Coronary artery (tissue), 2 donors: Measurements from ENCODE around the gene AMTN.
"Not testable (repeated sequence)": the region's sequence is repeated elsewhere in the genome, so short reads cannot be mapped to it uniquely, and the experiment has no call there.

Experiments used
- DNase-seq: peaks from one replicate; pipeline ENCODE4 v3.0.0-alpha.2; 2017; ENCODE audit warnings: low spot score
- H3K27ac ChIP-seq, 2 donors: fragments of 200-600 bp; sonication (generic); one replicate each; pipeline ENCODE4 v1.5.1; 2016 to 2019
- H3K4me3 ChIP-seq: fragments of 200-600 bp; sonication (generic); 2 replicates; pipeline ENCODE4 v1.5.1; 2016; ENCODE audit warnings: mild to moderate bottlenecking, moderate library complexity
- TF ChIP-seq, protein P1 (sequence below): fragments of 200-600 bp; sonication (generic); IDR thresholded peaks from one replicate; pipeline ENCODE4 v1.5.1; 2019; ENCODE audit warnings: antibody characterized with exemption

AMTN gene, protein sequence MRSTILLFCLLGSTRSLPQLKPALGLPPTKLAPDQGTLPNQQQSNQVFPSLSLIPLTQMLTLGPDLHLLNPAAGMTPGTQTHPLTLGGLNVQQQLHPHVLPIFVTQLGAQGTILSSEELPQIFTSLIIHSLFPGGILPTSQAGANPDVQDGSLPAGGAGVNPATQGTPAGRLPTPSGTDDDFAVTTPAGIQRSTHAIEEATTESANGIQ

DNA sequence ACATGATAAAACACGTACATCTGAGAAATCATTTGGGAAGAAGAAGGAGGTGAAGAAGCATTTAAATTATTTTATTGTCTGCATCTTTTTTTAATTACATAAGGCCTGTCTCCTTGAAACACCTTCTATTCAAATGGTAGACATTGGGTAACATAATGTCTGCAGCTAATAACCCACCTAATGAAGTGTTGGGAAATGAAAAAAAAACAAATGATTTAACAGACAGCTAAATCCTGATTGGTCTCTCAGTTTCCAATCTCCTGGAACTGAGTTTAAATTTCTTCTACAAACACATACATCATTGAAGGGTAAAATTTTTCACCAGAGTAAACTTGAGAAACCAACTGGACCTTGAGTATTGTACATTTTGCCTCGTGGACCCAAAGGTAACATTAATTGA, at the start of gene AMTN:
TSS of gene AMTN (plus strand) at position 301 of the 400 bp plus-strand sequence. CDS start 209 bp downstream, outside the sequence.
- DNase-seq: no peak
- TF ChIP-seq, protein P1, sequence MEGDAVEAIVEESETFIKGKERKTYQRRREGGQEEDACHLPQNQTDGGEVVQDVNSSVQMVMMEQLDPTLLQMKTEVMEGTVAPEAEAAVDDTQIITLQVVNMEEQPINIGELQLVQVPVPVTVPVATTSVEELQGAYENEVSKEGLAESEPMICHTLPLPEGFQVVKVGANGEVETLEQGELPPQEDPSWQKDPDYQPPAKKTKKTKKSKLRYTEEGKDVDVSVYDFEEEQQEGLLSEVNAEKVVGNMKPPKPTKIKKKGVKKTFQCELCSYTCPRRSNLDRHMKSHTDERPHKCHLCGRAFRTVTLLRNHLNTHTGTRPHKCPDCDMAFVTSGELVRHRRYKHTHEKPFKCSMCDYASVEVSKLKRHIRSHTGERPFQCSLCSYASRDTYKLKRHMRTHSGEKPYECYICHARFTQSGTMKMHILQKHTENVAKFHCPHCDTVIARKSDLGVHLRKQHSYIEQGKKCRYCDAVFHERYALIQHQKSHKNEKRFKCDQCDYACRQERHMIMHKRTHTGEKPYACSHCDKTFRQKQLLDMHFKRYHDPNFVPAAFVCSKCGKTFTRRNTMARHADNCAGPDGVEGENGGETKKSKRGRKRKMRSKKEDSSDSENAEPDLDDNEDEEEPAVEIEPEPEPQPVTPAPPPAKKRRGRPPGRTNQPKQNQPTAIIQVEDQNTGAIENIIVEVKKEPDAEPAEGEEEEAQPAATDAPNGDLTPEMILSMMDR: no peak
- no peak within 1 kb of the TSS for H3K4me3 ChIP-seq
- no peak within 1 kb of the TSS for H3K27ac ChIP-seq

DNA sequence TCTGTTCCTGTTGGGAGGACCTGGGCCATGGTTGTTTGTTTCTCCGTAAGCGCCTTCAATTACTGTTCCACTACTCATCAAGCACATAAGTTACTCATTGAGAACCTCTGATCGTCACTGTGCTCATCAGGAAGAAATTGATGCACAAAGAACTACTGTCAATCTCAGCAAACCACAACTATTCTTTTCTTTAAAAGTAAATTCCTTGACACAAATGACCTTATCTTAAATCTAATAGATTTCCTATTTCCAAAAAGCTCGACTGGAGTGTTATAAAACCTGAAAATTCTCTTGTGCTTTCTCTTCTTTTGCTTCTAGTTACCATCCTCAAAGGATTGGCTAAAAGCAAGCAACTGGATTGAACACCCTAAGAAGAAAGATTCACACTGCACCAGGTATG, 46.5 kb upstream of the AMTN start, which contains the start of gene MUC7:
TSS of gene MUC7 (plus strand) at position 301 of the 400 bp plus-strand sequence. CDS start 1,825 bp downstream, outside the sequence.
- Histone ChIP-seq H3K4me3 (no peak within 1 kb of the TSS), H3K27ac (no peak within 1 kb of the TSS)
- no peak for DNase-seq
- TF ChIP-seq, protein P1: no peak

DNA sequence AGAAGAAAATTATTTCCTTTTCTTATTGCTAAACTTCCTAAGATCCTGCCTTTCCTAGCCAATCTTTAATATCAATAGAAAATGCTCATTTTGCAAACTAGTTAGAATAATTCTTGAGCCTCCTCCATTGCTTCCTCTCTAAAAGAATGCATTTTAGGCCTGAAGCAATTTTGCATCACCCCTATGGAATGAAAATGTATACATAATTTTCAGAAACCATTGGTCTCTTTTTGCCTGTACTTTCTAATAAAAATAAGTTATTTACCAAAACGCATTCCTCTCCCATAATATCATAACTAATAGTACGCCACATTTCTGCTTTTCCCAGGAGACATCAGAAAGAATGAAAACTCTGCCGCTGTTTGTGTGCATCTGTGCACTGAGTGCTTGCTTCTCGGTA, 44.7 kb upstream of the AMTN start:
- Histone ChIP-seq H3K27ac (no peak overlapping the region), H3K4me3 (no peak overlapping the region)
- TF ChIP-seq, protein P1: no peak
- DNase-seq: no peak

DNA sequence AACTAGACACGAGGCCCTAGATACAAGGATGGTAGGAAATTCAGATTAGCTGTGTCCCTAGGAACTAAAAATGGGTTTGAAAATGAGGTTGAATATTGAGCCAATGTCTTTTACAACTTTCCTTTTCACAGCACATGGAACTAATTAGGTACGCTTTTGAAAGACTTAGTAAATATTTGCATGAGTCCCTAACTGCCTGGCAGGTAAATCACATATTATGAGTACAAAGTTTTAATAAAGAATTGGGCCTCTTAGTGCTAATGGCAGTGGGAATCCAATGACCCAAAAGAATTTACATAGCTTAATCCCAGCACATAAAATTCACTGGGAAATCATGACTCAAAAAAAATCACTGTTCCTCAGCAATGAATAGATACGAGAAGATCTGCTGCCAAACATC, 29.6 kb upstream of the AMTN start:
- DNase-seq: no peak
- TF ChIP-seq, protein P1: no peak
- no peak overlapping the region for H3K4me3 ChIP-seq
- no peak overlapping the region for H3K27ac ChIP-seq

DNA sequence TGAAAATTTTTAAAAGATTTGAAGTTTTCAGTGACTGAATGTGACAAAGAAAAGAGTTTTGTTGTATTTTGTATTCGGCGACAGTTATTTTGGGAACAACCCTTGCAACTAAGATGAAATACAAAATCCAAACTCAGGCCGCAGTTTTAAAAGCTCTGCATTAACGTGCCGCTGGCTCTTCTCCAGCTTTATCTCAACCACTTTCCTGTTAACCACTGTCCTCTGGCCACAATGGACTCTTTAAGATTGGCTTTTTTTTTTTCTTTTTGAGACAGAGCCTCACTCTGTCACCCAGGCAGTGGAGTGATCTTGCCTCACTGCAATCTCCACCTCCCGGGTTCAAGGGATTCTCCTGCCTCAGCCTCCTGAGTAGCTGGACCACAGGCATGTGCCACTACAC, 22.1 kb upstream of the AMTN start:
- Histone ChIP-seq H3K27ac (no peak overlapping the region), H3K4me3 (no peak overlapping the region)
- TF ChIP-seq, protein P1: no peak
- DNase-seq: no peak

DNA sequence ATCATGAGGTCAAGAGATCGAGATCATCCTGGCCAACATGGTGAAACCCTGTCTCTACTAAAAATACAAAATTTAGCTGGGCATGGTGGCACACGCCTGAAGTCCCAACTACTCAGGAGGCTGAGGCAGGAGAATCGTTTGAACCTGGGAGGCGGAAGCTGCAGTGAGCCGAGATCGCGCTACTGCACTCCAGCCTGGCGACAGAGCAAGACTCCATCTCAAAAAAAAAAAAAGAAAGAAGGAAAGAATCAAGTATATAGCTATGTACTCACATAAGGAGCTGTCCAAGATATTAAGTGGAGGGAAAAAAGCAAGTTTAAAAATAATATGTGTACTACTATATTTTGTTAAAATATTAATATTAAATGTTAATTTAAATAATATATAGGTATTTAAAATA, 16.5 kb upstream of the AMTN start:
- H3K27ac ChIP-seq, DNase-seq, H3K4me3 ChIP-seq: not testable (repeated sequence)

DNA sequence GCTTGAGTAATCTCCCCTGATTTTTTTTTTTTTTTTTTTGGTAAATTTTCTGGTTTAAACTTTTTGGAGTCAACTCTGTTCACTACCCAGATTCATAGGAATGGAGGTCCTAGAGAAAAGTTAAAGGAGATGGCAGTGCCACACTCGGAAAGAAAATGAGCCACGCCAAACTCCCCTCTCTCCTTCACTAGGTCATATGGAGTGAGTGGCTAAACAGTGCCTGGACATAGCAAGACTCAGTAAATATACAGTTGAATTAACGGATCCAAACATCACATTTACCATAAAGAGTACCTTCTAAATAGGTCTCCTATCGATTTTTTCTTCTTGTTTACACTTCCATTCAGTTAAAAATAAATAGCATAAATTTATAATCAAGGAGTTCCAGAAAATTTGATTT, 13.6 kb upstream of the AMTN start:
- no peak for DNase-seq
- TF ChIP-seq, protein P1: no peak
- no peak overlapping the region for H3K4me3 ChIP-seq
- no peak overlapping the region for H3K27ac ChIP-seq
